SK-N-MC (cell line): ENCODE results near the gene JAK1.

ENCODE experiments used
- DNase-seq: peaks from one replicate; pipeline ENCODE4 v3.0.0-alpha.2; 2011; ENCODE audit warnings: low read depth, low spot score
- H3K27ac ChIP-seq: fragments of 200-600 bp; sonication (generic); 2 replicates; pipeline ENCODE4 v1.5.1; 2016; ENCODE audit warnings: mixed run types
- H3K36me3 ChIP-seq: fragments of 200-600 bp; sonication (generic); 2 replicates; pipeline ENCODE4 v1.6.1; 2017; ENCODE audit warnings: antibody characterized with exemption, low read length, mixed read lengths; ENCODE audit not compliant: insufficient read depth
- H3K4me3 ChIP-seq: fragments of 200-600 bp; sonication (generic); 2 replicates; pipeline ENCODE4 v1.5.1; 2016
- H3K9ac ChIP-seq: fragments of 200-600 bp; sonication (generic); 2 replicates; pipeline ENCODE4 v1.8.0; 2017; ENCODE audit warnings: mixed run types, mixed read lengths; ENCODE audit not compliant: insufficient read length
- H3K9me3 ChIP-seq: fragments of 200-600 bp; sonication (generic); 2 replicates; pipeline ENCODE4 v1.6.1; 2017; ENCODE audit warnings: low read depth, mild to moderate bottlenecking, antibody characterized with exemption, low read length, moderate library complexity, mixed read lengths
- EZH2 ChIP-seq: fragments of 200-600 bp; sonication (generic); IDR thresholded peaks from one replicate; pipeline ENCODE4 v1.6.1; 2017; ENCODE audit warnings: antibody characterized with exemption
- FOXP2 ChIP-seq: optimal IDR thresholded peaks from 2 replicates; pipeline ENCODE3; 2011; ENCODE audit warnings: mild to moderate bottlenecking, moderate library complexity; ENCODE audit not compliant: insufficient read depth; ENCODE audit errors: extremely low read length, control extremely low read depth
- POLR2AphosphoS5 ChIP-seq: IDR thresholded peaks from 2 replicates; pipeline ENCODE4 v1.6.1; 2012; ENCODE audit warnings: mild to moderate bottlenecking, low read depth, low read length, borderline replicate concordance

The JAK1 gene

GRCh38 chr1:64790832-64791487, 175.4 kb downstream of the JAK1 start:
- TF ChIP-seq EZH2, result no peak
- TF ChIP-seq POLR2AphosphoS5, result no peak
- no peak for TF ChIP-seq FOXP2
- Histone ChIP-seq H3K36me3 (peaks cover 39% of the 10 kb centered on the region), H3K9me3 (no peaks in the 10 kb centered on the region; the same call in 1 of the 2 replicates), H3K9ac (no peak overlapping the region), H3K4me3 (no peak overlapping the region), H3K27ac (no peak overlapping the region)
- no peak for DNase-seq
